ENCODE measurements around the gene FABP1.

FABP1 gene

DNA sequence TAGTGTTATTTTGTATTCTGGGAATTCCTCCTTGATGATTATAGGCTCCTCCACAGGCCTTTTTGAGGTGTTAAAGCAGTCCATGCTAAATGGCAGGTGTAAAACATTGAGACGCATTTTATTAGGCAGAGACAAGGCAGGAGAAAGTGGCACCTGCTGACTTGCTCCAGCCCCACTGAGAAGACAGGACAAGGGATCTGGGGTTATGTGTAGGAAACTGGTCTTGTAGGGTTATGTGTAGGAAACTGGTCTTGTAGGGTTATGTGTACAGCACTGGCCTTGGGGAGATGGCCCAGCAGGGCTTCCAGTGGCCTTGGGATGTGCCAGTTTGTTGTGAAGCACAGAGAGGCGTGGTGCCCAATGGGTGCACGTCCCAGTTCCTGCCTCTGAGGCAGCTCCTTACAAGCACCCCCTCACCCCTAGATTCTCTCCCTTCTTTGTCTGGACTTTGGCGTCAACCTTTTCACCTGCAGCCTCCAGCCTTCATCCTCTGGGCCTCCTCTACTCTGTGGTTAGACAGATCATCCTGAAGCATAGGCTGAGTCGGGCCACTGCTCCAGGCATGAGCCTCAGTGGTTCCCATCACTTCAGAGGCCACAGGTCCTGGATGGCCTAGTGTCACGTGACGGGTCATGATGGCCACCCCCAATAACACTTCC, 921 bp upstream of the FABP1 start:
- DNase-seq (ENCODE audit: low spot score), result no peak
- H3K4me3 ChIP-seq, result no peak overlapping the region
- no peak overlapping the region for H3K27ac ChIP-seq
- TF ChIP-seq, protein P1, sequence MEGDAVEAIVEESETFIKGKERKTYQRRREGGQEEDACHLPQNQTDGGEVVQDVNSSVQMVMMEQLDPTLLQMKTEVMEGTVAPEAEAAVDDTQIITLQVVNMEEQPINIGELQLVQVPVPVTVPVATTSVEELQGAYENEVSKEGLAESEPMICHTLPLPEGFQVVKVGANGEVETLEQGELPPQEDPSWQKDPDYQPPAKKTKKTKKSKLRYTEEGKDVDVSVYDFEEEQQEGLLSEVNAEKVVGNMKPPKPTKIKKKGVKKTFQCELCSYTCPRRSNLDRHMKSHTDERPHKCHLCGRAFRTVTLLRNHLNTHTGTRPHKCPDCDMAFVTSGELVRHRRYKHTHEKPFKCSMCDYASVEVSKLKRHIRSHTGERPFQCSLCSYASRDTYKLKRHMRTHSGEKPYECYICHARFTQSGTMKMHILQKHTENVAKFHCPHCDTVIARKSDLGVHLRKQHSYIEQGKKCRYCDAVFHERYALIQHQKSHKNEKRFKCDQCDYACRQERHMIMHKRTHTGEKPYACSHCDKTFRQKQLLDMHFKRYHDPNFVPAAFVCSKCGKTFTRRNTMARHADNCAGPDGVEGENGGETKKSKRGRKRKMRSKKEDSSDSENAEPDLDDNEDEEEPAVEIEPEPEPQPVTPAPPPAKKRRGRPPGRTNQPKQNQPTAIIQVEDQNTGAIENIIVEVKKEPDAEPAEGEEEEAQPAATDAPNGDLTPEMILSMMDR (IDR thresholded peaks at IDR 0.05), result no peak

DNA sequence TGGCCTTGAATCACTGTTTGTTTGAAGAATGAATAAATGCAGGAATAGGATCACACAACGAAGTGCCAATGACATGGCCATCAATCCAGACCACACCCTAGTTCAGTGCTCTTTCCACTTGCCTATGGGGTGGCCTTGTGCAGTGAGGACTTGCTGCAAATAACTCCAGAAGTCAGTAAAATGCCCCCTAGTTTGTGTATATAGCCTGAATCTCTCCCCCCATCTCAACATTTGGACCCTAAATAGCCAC, 299 bp downstream of the FABP1 start:
- no peak for DNase-seq (ENCODE audit: low spot score)
- Histone ChIP-seq H3K4me3 (no peak overlapping the region), H3K27ac (no peak overlapping the region)
- TF ChIP-seq, protein P1 (IDR thresholded peaks at IDR 0.05), result no peak

DNA sequence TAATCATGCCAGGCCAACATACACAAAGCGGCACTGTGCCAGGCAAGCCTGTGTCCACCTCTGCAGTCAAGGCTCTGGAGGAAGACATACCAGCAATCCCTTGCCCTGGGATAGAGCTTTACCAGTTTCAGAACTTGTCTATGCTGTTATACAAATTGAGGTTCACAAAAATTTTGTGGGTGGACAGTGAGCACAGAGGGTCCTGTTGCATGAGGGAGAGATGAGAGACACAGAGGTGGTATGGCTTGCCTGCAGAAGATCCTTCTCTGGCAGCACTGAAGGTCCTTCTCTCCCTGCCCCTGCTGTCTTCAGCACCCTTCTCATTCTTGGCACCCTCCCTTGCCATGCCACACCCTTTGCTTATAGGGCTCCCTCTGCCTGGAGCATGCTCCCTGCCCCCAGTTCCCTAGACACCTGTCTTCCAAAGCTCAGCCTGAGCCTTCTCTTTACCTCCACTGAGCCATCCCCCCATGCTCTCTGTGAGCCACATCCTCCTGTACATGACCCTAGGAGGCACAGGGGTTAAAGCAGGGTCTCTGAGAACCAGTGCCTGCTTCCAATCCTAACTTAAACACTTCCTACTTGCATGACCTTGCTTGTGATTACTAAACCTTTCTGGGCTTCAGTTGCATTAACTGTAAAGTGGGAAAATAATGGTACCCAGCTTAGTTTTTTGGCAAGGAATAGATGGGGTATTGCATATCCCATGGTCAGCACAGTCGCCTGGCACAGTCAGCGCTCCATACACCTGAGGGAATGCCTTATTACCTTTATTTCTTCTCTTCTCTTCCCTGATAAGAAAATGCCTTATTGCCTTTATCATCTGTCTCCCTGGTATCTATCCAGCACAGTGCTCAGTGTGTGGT, 857 bp downstream of the FABP1 start:
- DNase-seq (ENCODE audit: low spot score), result no peak
- Histone ChIP-seq H3K27ac (no peak overlapping the region), H3K4me3 (no peak overlapping the region)
- TF ChIP-seq, protein P1 (IDR thresholded peaks at IDR 0.05), result no peak

DNA sequence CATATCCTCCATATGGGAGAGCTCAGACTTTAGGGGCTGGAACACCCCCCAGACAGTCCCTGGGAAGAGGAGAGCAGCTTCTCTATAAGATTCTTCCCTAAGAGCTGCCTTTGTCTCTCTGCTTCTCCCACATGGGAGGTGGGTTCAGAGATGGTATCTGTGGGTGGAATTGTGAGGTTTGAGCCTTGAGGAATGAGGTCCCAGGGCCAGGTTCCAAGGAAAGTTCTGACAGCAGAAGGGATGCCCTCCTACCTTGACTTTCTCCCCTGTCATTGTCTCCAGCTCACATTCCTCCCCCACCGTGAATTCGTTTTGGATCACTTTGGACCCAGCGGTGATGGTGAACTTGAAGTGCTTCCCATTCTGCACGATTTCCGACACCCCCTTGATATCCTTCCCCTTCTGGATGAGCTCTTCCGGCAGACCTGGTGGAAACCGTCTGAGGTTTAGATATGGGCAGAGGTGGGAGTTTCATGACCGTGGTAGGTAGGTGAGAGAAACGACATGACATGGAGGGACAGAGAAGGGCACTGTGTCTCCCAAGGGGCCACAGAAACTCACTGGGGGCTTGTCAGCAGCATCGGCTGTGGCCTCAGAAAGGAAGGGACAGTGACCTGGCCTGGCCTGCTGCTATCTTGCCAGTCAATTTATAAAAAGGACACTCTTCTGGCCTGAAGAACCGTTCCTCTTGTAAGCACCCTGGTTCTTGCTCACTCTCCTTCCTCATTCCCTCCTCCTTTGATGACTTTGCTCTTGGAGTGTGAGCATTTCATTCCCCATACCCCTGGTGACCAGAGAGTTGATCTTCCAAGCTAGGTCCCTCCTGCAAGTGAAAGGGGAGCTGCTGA, 1.7 kb downstream of the FABP1 start:
- TF ChIP-seq, protein P1 (IDR thresholded peaks at IDR 0.05), result no peak
- DNase-seq (ENCODE audit: low spot score), result no peak
- Histone ChIP-seq H3K4me3 (no peak overlapping the region), H3K27ac (no peak overlapping the region)

DNA sequence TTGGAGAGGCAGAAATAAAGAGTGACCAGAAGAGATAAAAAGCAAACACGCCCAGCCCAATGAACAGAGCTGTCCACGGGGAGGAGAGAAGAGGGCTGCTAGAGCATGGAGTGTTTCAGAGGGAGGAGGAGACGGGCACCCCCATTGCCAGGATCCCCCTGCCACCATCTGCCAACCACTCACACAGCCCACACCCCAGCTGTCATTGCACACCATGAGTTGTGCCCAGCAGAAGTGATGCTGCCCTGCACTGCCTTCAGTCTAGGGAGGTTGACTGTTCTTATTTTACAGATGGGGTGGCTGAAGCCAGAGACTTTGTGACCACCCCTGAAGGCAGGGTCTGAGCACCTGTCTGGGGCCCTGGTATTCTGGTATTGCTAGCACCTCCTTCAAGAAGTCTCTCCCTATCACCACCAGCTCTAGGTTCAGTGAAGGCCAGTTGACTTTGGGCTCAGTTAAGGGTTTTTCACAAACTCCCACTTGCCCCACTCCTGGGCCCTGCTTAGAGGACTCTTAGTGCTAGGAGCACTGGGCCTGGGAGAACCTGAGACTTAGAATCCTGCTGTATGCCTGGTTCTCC, 2.4 kb downstream of the FABP1 start:
- Histone ChIP-seq H3K4me3 (no peak overlapping the region), H3K27ac (no peak overlapping the region)
- no peak for DNase-seq (ENCODE audit: low spot score)
- TF ChIP-seq, protein P1 (IDR thresholded peaks at IDR 0.05), result no peak

DNA sequence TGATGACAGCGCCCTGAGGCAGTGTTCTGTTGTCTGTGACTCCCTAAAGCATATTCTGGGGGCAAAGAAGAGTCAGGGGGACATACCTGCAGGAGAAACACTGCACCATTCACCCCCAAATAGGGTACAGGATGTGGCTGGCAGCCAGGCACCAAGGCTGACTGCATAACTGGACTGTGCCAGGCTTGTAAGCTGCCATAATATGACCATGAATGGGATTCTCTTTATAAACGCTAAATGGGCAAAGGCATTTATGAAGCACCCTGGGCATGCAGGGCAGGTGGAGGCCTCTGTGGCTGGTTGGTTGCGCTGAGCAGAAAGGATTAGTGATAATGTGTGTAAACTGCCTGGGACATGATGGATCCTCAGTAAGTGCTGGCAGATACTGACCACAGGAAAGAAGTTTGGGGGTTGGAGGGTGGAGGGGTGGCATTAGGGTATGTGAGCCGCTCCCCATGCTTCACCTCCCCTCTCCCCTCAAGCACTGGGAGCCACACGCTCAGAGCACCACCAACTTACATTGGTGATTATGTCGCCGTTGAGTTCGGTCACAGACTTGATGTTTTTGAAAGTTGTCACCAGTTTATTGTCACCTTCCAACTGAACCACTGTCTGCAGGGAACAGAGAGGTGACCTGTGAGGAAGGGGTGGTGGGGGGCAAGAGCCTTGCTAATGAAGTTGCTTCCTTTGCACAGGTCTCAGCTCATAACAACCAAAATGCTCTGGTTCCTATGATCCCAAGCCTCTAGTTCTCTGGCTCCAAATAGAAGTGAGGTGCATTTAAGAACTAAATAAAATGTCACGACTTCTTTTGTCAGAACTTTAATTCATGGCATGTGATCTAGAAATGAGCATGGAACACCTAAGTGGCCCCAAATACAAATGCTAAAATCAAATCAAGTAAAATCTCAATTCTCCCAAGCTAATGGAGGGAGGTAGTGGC, 3.6 kb downstream of the FABP1 start:
- H3K27ac ChIP-seq, result no peak overlapping the region
- TF ChIP-seq, protein P1 (IDR thresholded peaks at IDR 0.05), result no peak
- no peak for DNase-seq (ENCODE audit: low spot score)
- no peak overlapping the region for H3K4me3 ChIP-seq

Measured in coronary artery (tissue), 2 donors.